GM12878 (cell line): ENCODE data around the gene NUDT14. TPM values are rescaled to one million over a fixed set of nuclear protein-coding genes. Genes with fewer than 3 reads are reported as not detected.

Experiments
- ATAC-seq: fragments of 200-7000 bp; cut with Tn5 transposase; 3 replicates; pipeline ENCODE4 v1.9.1; 2020; ENCODE audit warnings: mild to moderate bottlenecking, moderate library complexity
- BruUV-seq: library from RNA; stranded (reverse); fragments of 400-500 nt; replicated peaks from 2 replicates; lab custom pipeline; 2021; lab: Mats Ljungman, UMichigan
- CTCF ChIA-PET: fragments of 300-600 bp; sonication (Branson Sonifier 250); formaldehyde crosslinking; extraction: SDS; loops from one replicate; lab custom pipeline; 2021; ENCODE audit warnings: inconsistent platforms; lab: Yijun Ruan, JAX
- POLR2A ChIA-PET: fragments of 350-600 bp; formaldehyde crosslinking; extraction: SDS; loops from one replicate; lab custom pipeline; 2021; ENCODE audit warnings: inconsistent platforms; lab: Charles Lee
- RAD21 ChIA-PET: fragments of 300-600 bp; sonication (Branson Sonifier 250); formaldehyde crosslinking; loops from one replicate; lab custom pipeline; 2023; ENCODE audit warnings: antibody characterized with exemption; ENCODE audit not compliant: unreplicated experiment; lab: Charles Lee
- SMC1A ChIA-PET: fragments of 300-600 bp; sonication (Branson Sonifier 250); formaldehyde crosslinking; loops from one replicate; lab custom pipeline; 2023; ENCODE audit not compliant: unreplicated experiment, uncharacterized antibody; lab: Charles Lee
- DNase-seq: peaks from one replicate; pipeline ENCODE4 v3.0.0-alpha.2; 2011; ENCODE audit warnings: low read depth, low spot score
- FAIRE-seq: peaks from 3 replicates; lab custom pipeline; 2011; peaks lifted over from hg19 to GRCh38; lab: Jason Lieb, UNC
- H2AFZ ChIP-seq: 2 replicates; pipeline ENCODE4 v1.6.0; 2011; ENCODE audit warnings: low read depth, low read length, control low read depth; ENCODE audit not compliant: control insufficient read depth
- H3K27ac ChIP-seq: 2 replicates; pipeline ENCODE4 v1.5.1; 2011; ENCODE audit warnings: control low read depth; ENCODE audit not compliant: control insufficient read depth, insufficient read depth
- H3K27me3 ChIP-seq, 2 experiments: replicated peaks in 1 of 2; 2 replicates each; pipeline versions ENCODE4 v1.6.0 to v1.6.1; 2011; ENCODE audit warnings: low read length in 1 of 2; ENCODE audit not compliant: control insufficient read depth in 2 of 2, insufficient read depth in 2 of 2
- H3K36me3 ChIP-seq, 2 experiments: 2 replicates each; pipeline ENCODE4 v1.5.1; 2011; ENCODE audit warnings: low read length in 1 of 2; ENCODE audit not compliant: control insufficient read depth in 2 of 2, insufficient read depth in 2 of 2
- H3K4me1 ChIP-seq: 2 replicates; pipeline ENCODE4 v1.6.1; 2011; ENCODE audit warnings: mild to moderate bottlenecking, low read length, moderate library complexity, mixed read lengths; ENCODE audit not compliant: control insufficient read depth, insufficient read depth
- H3K4me2 ChIP-seq: 2 replicates; pipeline ENCODE4 v1.6.0; 2011; ENCODE audit warnings: control low read depth; ENCODE audit not compliant: control insufficient read depth, insufficient read depth
- H3K4me3 ChIP-seq: fragments of 200-600 bp; sonication (generic); 2 replicates; pipeline ENCODE4 v1.5.1; 2016
- H3K79me2 ChIP-seq: 2 replicates; pipeline ENCODE4 v1.6.0; 2011; ENCODE audit warnings: low read length; ENCODE audit not compliant: control insufficient read depth, insufficient read depth
- H3K9ac ChIP-seq: 2 replicates; pipeline ENCODE4 v1.8.0; 2011; ENCODE audit warnings: low read length, control low read depth, mixed read lengths; ENCODE audit not compliant: control insufficient read depth, insufficient read depth
- H3K9me3 ChIP-seq: replicated peaks from 3 replicates; pipeline ENCODE4 v1.5.1; 2011; ENCODE audit warnings: mild to moderate bottlenecking, low read length; ENCODE audit not compliant: control insufficient read depth, insufficient read depth
- H4K20me1 ChIP-seq: 2 replicates; pipeline ENCODE4 v1.6.0; 2011; ENCODE audit not compliant: control insufficient read depth, insufficient read depth
- EED ChIP-seq: sonication (generic); IDR thresholded peaks from 2 replicates; pipeline ENCODE4 v1.6.1; 2016; ENCODE audit warnings: antibody characterized with exemption, low read depth
- NFIC ChIP-seq: IDR thresholded peaks from 2 replicates; pipeline ENCODE4 v1.6.1; 2012; ENCODE audit warnings: low read depth, mild to moderate bottlenecking, inconsistent platforms, low read length, moderate library complexity
- POLR2A ChIP-seq: IDR thresholded peaks from 2 replicates; pipeline ENCODE4 v1.6.1; 2011; ENCODE audit warnings: low read depth, mild to moderate bottlenecking, low read length
- SUZ12 ChIP-seq: fragments of 200-600 bp; sonication (generic); IDR thresholded peaks from one replicate; pipeline ENCODE4 v1.6.1; 2018; ENCODE audit warnings: antibody characterized with exemption, mild to moderate bottlenecking; ENCODE audit not compliant: unreplicated experiment
- WRNIP1 ChIP-seq: IDR thresholded peaks from 2 replicates; pipeline ENCODE4 v1.6.1; 2011; ENCODE audit warnings: low read depth, low read length, improper control_type of control experiment, borderline replicate concordance
- WGBS: methylation state at CpG from one replicate; pipeline ENCODE4 v1.1.6; 2016; ENCODE audit warnings: low lambda C conversion rate; ENCODE audit not compliant: insufficient replicate concordance, insufficient coverage; ENCODE audit errors: missing lambda C conversion rate; 5-methylcytosine and 5-hydroxymethylcytosine counted together
- in situ Hi-C: fragments of 300-500 bp; cut with MboI; formaldehyde crosslinking; loops from 9 replicates; pipeline ENCODE4 v1.14.3; 2018; ENCODE audit warnings: mixed read lengths
- intact Hi-C: fragments of 100-400 bp; cut with micrococcal nuclease; formaldehyde crosslinking; loops from one replicate; pipeline ENCODE4 v1.14.2; 2022; ENCODE audit not compliant: unreplicated experiment
- polyA plus RNA-seq, 11 experiments: library from polyadenylated mRNA; depleted of rRNA in 4 of 11; unstranded in 6 of 11; stranded (reverse) in 5 of 11; fragments of >200 nt; fragmentation: Nextera tagmentation in 4 of 11; fragmentation: Illumina TruSeq in 1 of 11; extraction: Ambion mirVana in 4 of 11; extraction: Trizol in 1 of 11; gene quantifications; 1 replicate in 1 of 11; 2 replicates in 10 of 11; pipeline versions ENCODE4 v1.2.1 to v1.2.3, GENCODE V29; 2011 to 2016; ENCODE audit warnings: inconsistent platforms in 2 of 11, missing spikeins in 2 of 11, low read depth in 1 of 11
- total RNA-seq, 4 experiments: library from RNA; depleted of rRNA in 3 of 4; stranded (reverse); fragments of >200 nt in 3 of 4; fragmentation: Illumina TruSeq in 1 of 4; extraction: Trizol in 1 of 4; gene quantifications; 2 replicates each; pipeline versions ENCODE4 v1.2.1 to v1.2.3, GENCODE V29; 2013 to 2021
- TF ChIP-seq, protein P1 (sequence below): fragments of 450-650 bp; IDR thresholded peaks from 2 replicates; pipeline ENCODE4 v1.6.1; 2017; ENCODE audit warnings: mild to moderate bottlenecking, moderate library complexity

Gene NUDT14
- total and polyA plus RNA-seq, 10 of the 15 experiments (the other 5 are each of a cell fraction or from before 2014, with no cell fraction given), result 0.62 to 6.8 (median 4.3) TPM; not detected in 1

DNA sequence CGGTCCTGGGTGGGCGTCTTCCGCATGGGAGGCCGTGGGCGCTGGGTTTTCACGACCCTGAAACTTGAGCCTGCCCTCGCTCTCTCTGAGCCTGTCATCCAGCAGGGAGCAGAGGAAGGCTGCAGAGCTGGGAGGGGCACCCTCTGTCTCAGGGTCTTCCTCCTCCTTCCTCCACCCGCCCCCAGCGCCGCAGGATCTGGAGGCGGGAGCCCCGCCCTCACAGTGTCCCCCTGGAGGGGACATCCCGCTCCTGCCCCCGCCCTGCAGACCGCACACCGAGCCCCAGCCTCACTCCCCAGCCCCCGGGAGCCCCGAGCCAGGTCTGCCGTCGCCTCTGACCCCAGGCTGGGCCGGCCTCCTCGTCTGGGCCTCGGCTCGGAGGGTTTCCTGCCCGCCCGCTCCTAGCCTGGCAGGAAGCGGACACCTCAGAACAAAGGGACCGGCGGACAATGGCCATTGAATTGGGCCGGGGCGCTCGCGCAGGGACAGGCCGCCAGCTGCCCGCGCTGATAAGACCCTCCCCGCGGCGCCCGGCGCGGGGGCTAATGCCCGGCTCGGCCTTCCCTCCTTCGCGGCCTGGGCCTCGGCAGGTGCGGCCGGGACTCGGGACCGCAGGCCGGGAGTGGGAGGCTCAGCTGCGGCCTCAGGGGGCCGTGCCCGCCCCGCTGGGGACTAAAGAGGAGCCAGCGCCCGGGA is 15.3 kb upstream of the NUDT14 start:
- Histone ChIP-seq H3K4me2 (no peak overlapping the region), H4K20me1 (no peaks in the 10 kb centered on the region), H3K9me3 (no peaks in the 10 kb centered on the region), H3K4me1 (peaks cover 10% of the 10 kb centered on the region), H3K36me3 (no peaks in the 10 kb centered on the region), H3K9ac (no peak overlapping the region), H3K27me3 (peaks cover 5 to 13% of the 10 kb centered on the region in 2 experiments; a peak in 3 of 4 replicates), H3K4me3 (no peak overlapping the region), H3K79me2 (no peaks in the 10 kb centered on the region), H3K27ac (no peak overlapping the region), H2AFZ (no peak overlapping the region)
- TF ChIP-seq EED (no peak), NFIC (no peak), WRNIP1 (no peak), SUZ12 (peak; percentile 96), POLR2A (no peak)
- TF ChIP-seq, protein P1, sequence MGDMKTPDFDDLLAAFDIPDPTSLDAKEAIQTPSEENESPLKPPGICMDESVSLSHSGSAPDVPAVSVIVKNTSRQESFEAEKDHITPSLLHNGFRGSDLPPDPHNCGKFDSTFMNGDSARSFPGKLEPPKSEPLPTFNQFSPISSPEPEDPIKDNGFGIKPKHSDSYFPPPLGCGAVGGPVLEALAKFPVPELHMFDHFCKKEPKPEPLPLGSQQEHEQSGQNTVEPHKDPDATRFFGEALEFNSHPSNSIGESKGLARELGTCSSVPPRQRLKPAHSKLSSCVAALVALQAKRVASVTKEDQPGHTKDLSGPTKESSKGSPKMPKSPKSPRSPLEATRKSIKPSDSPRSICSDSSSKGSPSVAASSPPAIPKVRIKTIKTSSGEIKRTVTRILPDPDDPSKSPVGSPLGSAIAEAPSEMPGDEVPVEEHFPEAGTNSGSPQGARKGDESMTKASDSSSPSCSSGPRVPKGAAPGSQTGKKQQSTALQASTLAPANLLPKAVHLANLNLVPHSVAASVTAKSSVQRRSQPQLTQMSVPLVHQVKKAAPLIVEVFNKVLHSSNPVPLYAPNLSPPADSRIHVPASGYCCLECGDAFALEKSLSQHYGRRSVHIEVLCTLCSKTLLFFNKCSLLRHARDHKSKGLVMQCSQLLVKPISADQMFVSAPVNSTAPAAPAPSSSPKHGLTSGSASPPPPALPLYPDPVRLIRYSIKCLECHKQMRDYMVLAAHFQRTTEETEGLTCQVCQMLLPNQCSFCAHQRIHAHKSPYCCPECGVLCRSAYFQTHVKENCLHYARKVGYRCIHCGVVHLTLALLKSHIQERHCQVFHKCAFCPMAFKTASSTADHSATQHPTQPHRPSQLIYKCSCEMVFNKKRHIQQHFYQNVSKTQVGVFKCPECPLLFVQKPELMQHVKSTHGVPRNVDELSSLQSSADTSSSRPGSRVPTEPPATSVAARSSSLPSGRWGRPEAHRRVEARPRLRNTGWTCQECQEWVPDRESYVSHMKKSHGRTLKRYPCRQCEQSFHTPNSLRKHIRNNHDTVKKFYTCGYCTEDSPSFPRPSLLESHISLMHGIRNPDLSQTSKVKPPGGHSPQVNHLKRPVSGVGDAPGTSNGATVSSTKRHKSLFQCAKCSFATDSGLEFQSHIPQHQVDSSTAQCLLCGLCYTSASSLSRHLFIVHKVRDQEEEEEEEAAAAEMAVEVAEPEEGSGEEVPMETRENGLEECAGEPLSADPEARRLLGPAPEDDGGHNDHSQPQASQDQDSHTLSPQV, result no peak
- WGBS, result 12% methylated on average over 45 of the region's 58 CpGs
- ChIA-PET CTCF (no interaction called here), SMC1A (no interaction called here), POLR2A (no interaction called here), RAD21 (no interaction called here)
- DNase-seq, result no peak
- in situ Hi-C loops (no loop called here), intact Hi-C loops (no loop called here)
- FAIRE-seq, result no peak
- no TSS peak for BruUV-seq
- ATAC-seq, result no peak
